Measurements from ENCODE around the gene MEX3A.

MEX3A gene

GRCh38 chr1:156106624-156107488 lies 24.6 kb upstream of the MEX3A start:
- no peak for TF ChIP-seq CTCF (IDR thresholded peaks at IDR 0.05)
- H3K9me3 ChIP-seq, result no peaks in the 10 kb centered on the region
- peaks cover 7 to 55% (median 53%) of the 10 kb centered on the region in 4 donors for H3K4me1 ChIP-seq
- H3K36me3 ChIP-seq, result no peaks in the 10 kb centered on the region
- intact Hi-C loops (cut with DNase I; ENCODE audit: low total_unique reads), result no loop called here
- no peak for DNase-seq
- peak overlapping the region; percentile 42 to 53 for H3K4me3 ChIP-seq
- no peaks in the 10 kb centered on the region for H3K27me3 ChIP-seq
- H3K27ac ChIP-seq, result peak overlapping the region; percentile 94 to 97

GRCh38 chr1:156104861-156105832 lies 22.9 kb upstream of the MEX3A start:
- no peak for DNase-seq
- Histone ChIP-seq H3K27me3 (no peaks in the 10 kb centered on the region), H3K4me3 (peak overlapping the region; percentile 42 to 53), H3K36me3 (no peaks in the 10 kb centered on the region), H3K4me1 (peaks cover 7 to 71% (median 60%) of the 10 kb centered on the region in 4 donors), H3K27ac (peak overlapping the region; percentile 94 to 97), H3K9me3 (no peaks in the 10 kb centered on the region)
- intact Hi-C loops (cut with DNase I; ENCODE audit: low total_unique reads), result no loop called here
- peak; percentile 4 to 19 for TF ChIP-seq CTCF (IDR thresholded peaks at IDR 0.05)

GRCh38 chr1:156104065-156104810 lies 22.0 kb upstream of the MEX3A start:
- Histone ChIP-seq H3K27me3 (no peaks in the 10 kb centered on the region), H3K4me3 (peak overlapping the region in 1 of 2 donors; percentile 10), H3K36me3 (no peaks in the 10 kb centered on the region), H3K9me3 (no peaks in the 10 kb centered on the region), H3K4me1 (peaks cover 7 to 74% (median 60%) of the 10 kb centered on the region in 4 donors), H3K27ac (peak overlapping the region; percentile 94 to 97)
- TF ChIP-seq CTCF (IDR thresholded peaks at IDR 0.05), result no peak
- intact Hi-C loops (cut with DNase I; ENCODE audit: low total_unique reads), result no loop called here
- DNase-seq, result peak; percentile 84 to 92

DNA sequence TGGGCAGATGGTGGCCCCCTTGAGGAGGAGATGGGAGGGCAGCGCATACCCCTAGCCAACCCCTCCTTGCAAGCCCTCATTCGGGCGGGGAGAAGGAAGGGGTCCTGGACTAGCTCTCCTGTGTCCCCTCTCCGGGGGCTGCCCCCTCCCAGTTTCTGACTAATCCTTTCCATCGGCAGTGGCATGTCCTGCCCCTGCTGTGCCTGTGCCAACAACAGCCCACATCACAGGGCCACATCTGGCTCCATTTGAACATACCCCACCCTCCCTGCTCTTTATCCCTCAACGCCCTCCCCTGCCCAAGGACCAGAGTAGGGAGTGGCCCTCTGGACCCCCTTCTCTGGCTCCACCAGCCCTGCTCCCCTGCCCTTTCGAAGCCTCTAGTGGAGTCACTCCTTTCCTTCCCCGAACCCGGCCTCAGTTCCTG lies 21.3 kb upstream of the MEX3A start:
- no peak for TF ChIP-seq CTCF (IDR thresholded peaks at IDR 0.05)
- no peaks in the 10 kb centered on the region for H3K27me3 ChIP-seq
- H3K9me3 ChIP-seq, result no peaks in the 10 kb centered on the region
- peak overlapping the region in 1 of 2 donors; percentile 10 for H3K4me3 ChIP-seq
- intact Hi-C loops (cut with DNase I; ENCODE audit: low total_unique reads), result no loop called here
- H3K36me3 ChIP-seq, result no peaks in the 10 kb centered on the region
- H3K4me1 ChIP-seq, result peaks cover 7 to 74% (median 60%) of the 10 kb centered on the region in 4 donors
- H3K27ac ChIP-seq, result peak overlapping the region; percentile 94 to 97
- DNase-seq, result peak; percentile 70 to 87
